Testis (tissue), 3 donors: ENCODE results near the gene CCRL2. TPM values are rescaled to one million over a fixed set of nuclear protein-coding genes. Genes with fewer than 3 reads are reported as not detected.
A peak's percentile ranks its signal among the peaks of the same experiment; 100 is the strongest.

Experiments used
- DNase-seq: peaks from one replicate; pipeline ENCODE4 v3.0.0-alpha.2; 2019
- H3K27ac ChIP-seq, 2 donors: fragments of 200-600 bp; sonication (generic); one replicate each; pipeline ENCODE4 v1.5.1; 2019
- H3K27me3 ChIP-seq: fragments of 200-600 bp; sonication (generic); one replicate; pipeline ENCODE4 v1.5.1; 2019
- H3K36me3 ChIP-seq: fragments of 200-600 bp; sonication (generic); one replicate; pipeline ENCODE4 v1.5.1; 2017; ENCODE audit warnings: low read depth; ENCODE audit errors: missing control alignments
- H3K4me1 ChIP-seq: fragments of 200-600 bp; sonication (generic); one replicate; pipeline ENCODE4 v1.5.1; 2019
- H3K4me3 ChIP-seq, 2 donors: fragments of 200-600 bp; sonication (generic); one replicate each; pipeline ENCODE4 v1.5.1; 2017 to 2019
- H3K9me3 ChIP-seq: fragments of 200-600 bp; sonication (generic); one replicate; pipeline ENCODE4 v1.5.1; 2017
- CTCF ChIP-seq, 3 experiments: fragments of 450-650 bp in 2 of 3; fragments of 200-600 bp in 1 of 3; sonication (generic) in 1 of 3; IDR thresholded peaks; one replicate each; pipeline ENCODE4 v1.5.1; 2016 to 2019; ENCODE audit warnings: antibody characterized with exemption in 3 of 3, mild to moderate bottlenecking in 2 of 3, moderate library complexity in 1 of 3
- POLR2A ChIP-seq: fragments of 450-650 bp; IDR thresholded peaks from one replicate; pipeline ENCODE4 v1.6.1; 2017; ENCODE audit warnings: antibody characterized with exemption, mild to moderate bottlenecking, moderate library complexity
- WGBS, 2 donors: methylation state at CpG; one replicate each; pipeline ENCODE4 v1.1.5; 2018; 5-methylcytosine and 5-hydroxymethylcytosine counted together
- intact Hi-C: fragments of 100-400 bp; cut with DNase I; formaldehyde crosslinking; loops from one replicate; pipeline ENCODE4 v1.15.1; 2023; ENCODE audit warnings: low total_unique reads
- polyA plus RNA-seq: library from polyadenylated mRNA; stranded (reverse); fragments of 350-450 nt; fragmentation: Illumina TruSeq; extraction: RNeasy Lipid Tissue Mini Kit (QIAGEN cat#74804); gene quantifications from one replicate; pipeline ENCODE4 v1.2.3, GENCODE V29; 2014; ENCODE audit warnings: low read depth, low replicate concordance; ENCODE audit not compliant: insufficient read depth
- total RNA-seq, 2 donors: library from RNA; depleted of rRNA; stranded (reverse); fragments of >200 nt; gene quantifications; one replicate each; pipeline ENCODE4 v1.2.3, GENCODE V29; 2016

Gene CCRL2
- total and polyA plus RNA-seq, 3 donors from 2014 or later, result 0.31 to 1.2 (median 0.87) TPM

GRCh38 chr3:46372492-46373359, 34.3 kb upstream of the CCRL2 start:
- Histone ChIP-seq H3K36me3 (no peaks in the 10 kb centered on the region), H3K4me3 (no peak overlapping the region), H3K27me3 (no peaks in the 10 kb centered on the region), H3K9me3 (no peaks in the 10 kb centered on the region), H3K4me1 (no peaks in the 10 kb centered on the region), H3K27ac (no peak overlapping the region)
- DNase-seq, result no peak
- TF ChIP-seq POLR2A (no peak), CTCF (IDR thresholded peaks at IDR 0.05) (peak in 1 of 3 experiments; percentile 34)
- intact Hi-C loops, result no loop called here
- WGBS, 2 donors, result 87 to 92% methylated on average over 8 to 9 of the region's 9 CpGs

GRCh38 chr3:46374755-46375154, 32.3 kb upstream of the CCRL2 start:
- no peaks in the 10 kb centered on the region for H3K36me3 ChIP-seq
- intact Hi-C loops, result no loop called here
- no peak for DNase-seq
- TF ChIP-seq CTCF (IDR thresholded peaks at IDR 0.05), result no peak
- no peak for TF ChIP-seq POLR2A
- no peak overlapping the region for H3K4me3 ChIP-seq
- H3K9me3 ChIP-seq, result no peaks in the 10 kb centered on the region
- no peak overlapping the region for H3K27ac ChIP-seq
- WGBS, 2 donors, result 69 to 85% methylated on average over 3 of the region's 3 CpGs
- H3K4me1 ChIP-seq, result no peaks in the 10 kb centered on the region
- H3K27me3 ChIP-seq, result no peaks in the 10 kb centered on the region

DNA sequence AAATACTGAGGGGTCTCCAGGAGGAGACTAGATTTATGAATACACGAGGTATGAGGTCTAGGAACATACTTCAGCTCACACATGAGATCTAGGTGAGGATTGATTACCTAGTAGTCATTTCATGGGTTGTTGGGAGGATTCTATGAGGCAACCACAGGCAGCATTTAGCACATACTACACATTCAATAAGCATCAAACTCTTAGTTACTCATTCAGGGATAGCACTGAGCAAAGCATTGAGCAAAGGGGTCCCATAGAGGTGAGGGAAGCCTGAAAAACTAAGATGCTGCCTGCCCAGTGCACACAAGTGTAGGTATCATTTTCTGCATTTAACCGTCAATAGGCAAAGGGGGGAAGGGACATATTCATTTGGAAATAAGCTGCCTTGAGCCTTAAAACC, 31.8 kb upstream of the CCRL2 start:
- no peak for DNase-seq
- Histone ChIP-seq H3K27ac (no peak overlapping the region), H3K9me3 (no peaks in the 10 kb centered on the region), H3K4me3 (no peak overlapping the region), H3K27me3 (no peaks in the 10 kb centered on the region), H3K36me3 (no peaks in the 10 kb centered on the region), H3K4me1 (no peaks in the 10 kb centered on the region)
- TF ChIP-seq CTCF (IDR thresholded peaks at IDR 0.05) (no peak), POLR2A (no peak)
- WGBS, 2 donors, result 88 to 91% methylated on average over 2 of the region's 2 CpGs
- intact Hi-C loops, result no loop called here

DNA sequence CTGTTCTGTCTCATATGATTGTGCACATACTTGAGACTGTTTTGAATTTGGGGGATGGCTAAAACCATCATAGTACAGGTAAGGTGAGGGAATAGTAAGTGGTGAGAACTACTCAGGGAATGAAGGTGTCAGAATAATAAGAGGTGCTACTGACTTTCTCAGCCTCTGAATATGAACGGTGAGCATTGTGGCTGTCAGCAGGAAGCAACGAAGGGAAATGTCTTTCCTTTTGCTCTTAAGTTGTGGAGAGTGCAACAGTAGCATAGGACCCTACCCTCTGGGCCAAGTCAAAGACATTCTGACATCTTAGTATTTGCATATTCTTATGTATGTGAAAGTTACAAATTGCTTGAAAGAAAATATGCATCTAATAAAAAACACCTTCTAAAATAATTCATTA, 31.2 kb upstream of the CCRL2 start:
- Histone ChIP-seq H3K36me3 (no peaks in the 10 kb centered on the region), H3K4me1 (no peaks in the 10 kb centered on the region), H3K27me3 (no peaks in the 10 kb centered on the region), H3K27ac (no peak overlapping the region), H3K9me3 (no peaks in the 10 kb centered on the region), H3K4me3 (no peak overlapping the region)
- TF ChIP-seq POLR2A (no peak), CTCF (IDR thresholded peaks at IDR 0.05) (no peak)
- intact Hi-C loops, result no loop called here
- WGBS, 2 donors, result 24 to 39% methylated on average over 2 of the region's 2 CpGs
- DNase-seq, result no peak
